NCI-H2171 (cell line): ENCODE measurements around the gene GABPB1.

Experiments
- DNase-seq: peaks from one replicate; lab custom pipeline; 2025; lab: John Stamatoyannopoulos, UW

Gene GABPB1

GRCh38 chr15:50241684-50242450 is 113.1 kb downstream of the GABPB1 start:
- no peak for DNase-seq

GRCh38 chr15:50238255-50238654 is 116.7 kb downstream of the GABPB1 start:
- no peak for DNase-seq

GRCh38 chr15:50236433-50236832 is 118.6 kb downstream of the GABPB1 start:
- no peak for DNase-seq

GRCh38 chr15:50235794-50236193 is 119.2 kb downstream of the GABPB1 start:
- DNase-seq, result no peak

- DNase-seq, result no peak
Observed at GRCh38 chr15:50234764-50235163, 120.2 kb downstream of the GABPB1 start.

- no peak for DNase-seq
Observed at GRCh38 chr15:50233192-50233736, 121.7 kb downstream of the GABPB1 start.

GRCh38 chr15:50232791-50233190 is 122.2 kb downstream of the GABPB1 start:
- no peak for DNase-seq

- DNase-seq, result no peak
Observed at GRCh38 chr15:50231761-50232160, 123.2 kb downstream of the GABPB1 start.

- no peak for DNase-seq
Observed at GRCh38 chr15:50229336-50229735, 125.7 kb downstream of the GABPB1 start.

GRCh38 chr15:50228866-50229265 is 126.1 kb downstream of the GABPB1 start:
- no peak for DNase-seq

- DNase-seq, result no peak
Observed at GRCh38 chr15:50227076-50227475, 127.9 kb downstream of the GABPB1 start.

- no peak for DNase-seq
Observed at GRCh38 chr15:50225938-50226337, 129.1 kb downstream of the GABPB1 start.
